Activated T-cell treated with anti-CD3 and anti-CD28 coated beads, Interleukin-2, amount 50 U/mL, for 24 hours (primary cell): ENCODE data around the gene SLC17A8.
"Not testable (repeated sequence)": the region's sequence is repeated elsewhere in the genome, so short reads cannot be mapped to it uniquely, and the experiment has no call there.

Experiments
- DNase-seq: peaks from one replicate; pipeline ENCODE4 v3.0.0-alpha.2; 2020
- H3K27ac Mint-ChIP-seq: 2 replicates; pipeline ENCODE4 v1.8.0; 2020; ENCODE audit warnings: mild to moderate bottlenecking, mixed read lengths
- H3K27me3 Mint-ChIP-seq: 2 replicates; pipeline ENCODE4 v1.8.0; 2020; ENCODE audit warnings: mixed read lengths
- H3K36me3 Mint-ChIP-seq: 2 replicates; pipeline ENCODE4 v1.8.0; 2020; ENCODE audit warnings: low read depth, mixed read lengths
- H3K4me1 Mint-ChIP-seq: 2 replicates; pipeline ENCODE4 v1.8.0; 2020; ENCODE audit warnings: low read depth, mixed read lengths
- H3K4me3 Mint-ChIP-seq: 2 replicates; pipeline ENCODE4 v1.8.0; 2020; ENCODE audit warnings: mild to moderate bottlenecking, moderate library complexity, mixed read lengths
- H3K9me3 Mint-ChIP-seq: 2 replicates; pipeline ENCODE4 v1.8.0; 2020; ENCODE audit warnings: mixed read lengths

Gene SLC17A8

DNA sequence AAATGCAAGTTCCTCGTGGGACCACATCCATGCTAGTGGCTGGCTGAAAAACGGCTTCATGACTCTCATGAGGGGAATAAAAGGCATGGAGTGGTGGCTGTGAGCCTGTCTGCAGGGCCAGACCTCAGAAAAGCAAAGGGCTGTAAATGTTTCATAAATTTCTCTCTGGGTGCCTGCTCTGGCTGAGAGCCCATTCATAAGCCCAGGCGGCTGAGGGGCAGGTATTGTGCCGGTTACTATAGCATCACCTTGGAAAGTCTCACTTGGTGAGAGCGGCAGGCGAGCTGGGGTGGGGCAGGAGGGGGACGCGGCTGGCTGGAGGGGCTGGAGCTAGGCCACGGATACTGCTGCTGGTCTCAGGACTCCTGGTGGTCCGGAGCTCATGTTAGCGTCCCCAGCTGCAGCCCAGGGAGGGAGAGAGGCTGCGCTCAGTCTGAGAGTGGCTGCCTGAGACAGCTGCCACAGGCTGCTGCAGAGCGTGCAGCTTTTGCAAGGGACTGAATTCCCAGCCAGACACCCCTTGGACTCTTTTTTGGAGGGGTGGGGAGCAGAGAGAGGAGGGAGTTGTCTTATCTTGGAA is at the start of gene SLC17A8:
Gene SLC17A8 (plus strand): TSS at position 431 of the 580 bp plus-strand sequence. CDS start 318 bp downstream, outside the sequence.
- Mint-ChIP-seq H3K27ac (no peak within 1 kb of the TSS), H3K9me3 (no peaks in the 10 kb centered on the region), H3K36me3 (no peaks in the 10 kb centered on the region), H3K27me3 (peaks cover 41% of the 10 kb centered on the region), H3K4me3 (no peak within 1 kb of the TSS), H3K4me1 (no peaks in the 10 kb centered on the region)
- DNase-seq, result no peak

DNA sequence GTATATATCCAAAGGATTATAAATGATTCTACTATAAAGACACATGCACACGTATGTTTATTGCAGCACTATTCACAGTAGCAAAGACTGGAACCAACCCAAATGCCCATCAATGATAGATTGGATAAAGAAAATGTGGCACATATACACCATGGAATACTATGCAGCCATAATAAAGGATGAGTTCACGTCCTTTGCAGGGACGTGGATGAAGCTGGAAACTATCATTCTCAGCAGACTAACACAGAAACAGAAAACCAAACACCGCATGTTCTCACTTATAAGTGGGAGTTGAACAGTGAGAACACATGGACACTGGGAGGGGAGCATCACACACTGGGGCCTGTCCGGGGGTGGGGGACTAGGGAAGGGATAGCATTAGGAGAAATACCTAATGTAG is 48.7 kb upstream of the SLC17A8 start:
- peaks cover 73% of the 10 kb centered on the region for H3K36me3 Mint-ChIP-seq
- H3K4me1 Mint-ChIP-seq, DNase-seq, H3K27ac Mint-ChIP-seq, H3K27me3 Mint-ChIP-seq, H3K4me3 Mint-ChIP-seq: not testable (repeated sequence)
- H3K9me3 Mint-ChIP-seq, result peaks cover 12% of the 10 kb centered on the region

DNA sequence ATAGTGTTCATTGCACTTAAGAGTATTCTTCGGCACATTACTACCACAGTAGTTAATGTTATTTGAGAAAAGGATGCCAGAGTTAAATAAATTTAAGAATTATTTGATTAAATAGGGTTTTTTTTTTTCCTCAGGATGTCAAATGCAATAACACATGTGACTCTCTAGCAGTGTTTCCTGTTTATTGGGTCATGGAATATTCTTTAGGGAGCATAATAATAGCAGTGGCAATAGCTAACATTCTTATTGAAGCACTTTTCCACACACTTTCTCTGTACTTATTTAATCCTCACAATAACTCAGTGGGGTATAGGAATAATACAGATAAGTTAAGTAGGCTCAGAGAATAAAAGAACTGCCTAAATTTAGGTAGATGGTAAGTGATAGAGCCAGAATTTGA is 45.6 kb upstream of the SLC17A8 start:
- Mint-ChIP-seq H3K4me1 (no peaks in the 10 kb centered on the region), H3K27ac (no peak overlapping the region), H3K4me3 (no peak overlapping the region), H3K36me3 (peaks cover 69% of the 10 kb centered on the region), H3K9me3 (no peaks in the 10 kb centered on the region), H3K27me3 (no peaks in the 10 kb centered on the region)
- no peak for DNase-seq

DNA sequence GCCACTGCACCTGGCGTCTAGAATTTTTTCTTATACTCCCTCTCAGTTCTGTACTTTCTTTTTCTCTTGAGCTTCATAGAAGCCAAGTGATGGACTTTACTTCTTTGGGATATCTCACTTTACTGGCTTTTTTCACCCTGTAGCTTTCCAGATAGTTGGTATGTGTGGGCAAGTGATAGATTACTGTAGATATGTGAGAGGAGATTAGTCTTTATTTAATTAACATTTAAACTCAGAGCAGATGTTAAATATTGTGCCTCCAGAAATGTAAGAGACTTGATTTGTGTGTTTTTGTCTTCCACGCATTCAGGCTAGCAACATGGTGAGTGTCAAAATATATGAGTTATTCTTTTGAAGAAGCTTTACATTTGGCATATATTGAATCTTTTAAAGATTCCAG is 39.5 kb upstream of the SLC17A8 start:
- no peak for DNase-seq
- Mint-ChIP-seq H3K9me3 (no peaks in the 10 kb centered on the region), H3K4me1 (no peaks in the 10 kb centered on the region), H3K27me3 (no peaks in the 10 kb centered on the region), H3K27ac (no peak overlapping the region), H3K4me3 (no peak overlapping the region), H3K36me3 (peaks cover 68% of the 10 kb centered on the region)

DNA sequence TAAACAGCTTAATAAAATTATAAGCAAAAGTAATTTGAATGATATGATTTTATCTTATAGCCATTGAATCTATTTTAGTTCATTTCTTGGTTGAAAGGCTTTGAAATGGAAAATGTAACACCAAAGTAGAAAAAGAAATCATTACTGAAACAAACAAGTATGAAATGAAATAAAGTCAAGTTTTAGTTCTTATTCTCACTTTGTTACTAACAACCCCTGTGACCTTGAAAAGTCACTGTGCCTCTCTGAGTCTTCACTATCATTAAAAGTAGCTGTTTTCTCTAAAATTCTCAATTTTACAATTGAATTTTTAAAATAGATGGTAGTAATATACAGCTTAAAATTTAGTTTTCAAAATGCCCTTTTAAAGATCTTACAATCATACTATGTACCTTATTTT is 32.4 kb upstream of the SLC17A8 start:
- H3K4me3 Mint-ChIP-seq, result no peak overlapping the region
- H3K27me3 Mint-ChIP-seq, result no peaks in the 10 kb centered on the region
- no peak overlapping the region for H3K27ac Mint-ChIP-seq
- peaks cover 76% of the 10 kb centered on the region for H3K36me3 Mint-ChIP-seq
- peaks cover 3% of the 10 kb centered on the region for H3K4me1 Mint-ChIP-seq
- H3K9me3 Mint-ChIP-seq, result no peaks in the 10 kb centered on the region
- DNase-seq, result no peak

DNA sequence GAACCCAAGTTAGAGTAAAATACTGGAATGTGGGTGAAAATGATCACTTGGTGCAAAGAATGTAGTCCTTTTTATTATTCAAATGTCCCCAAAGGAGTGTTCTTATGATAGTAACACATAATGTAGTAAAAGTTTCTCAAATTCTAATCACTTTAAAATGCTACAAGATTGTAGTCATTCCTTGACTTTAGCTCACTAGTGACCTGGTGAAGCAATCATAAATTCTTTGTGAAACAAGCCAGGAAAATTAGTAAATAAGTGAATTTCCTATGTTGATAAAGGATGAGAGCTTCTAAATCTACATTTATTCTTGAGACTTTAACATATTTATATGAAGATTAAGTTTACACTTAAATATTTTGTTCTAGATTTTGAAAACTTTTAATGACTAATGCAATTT is 30.7 kb upstream of the SLC17A8 start:
- Mint-ChIP-seq H3K36me3 (peaks cover 79% of the 10 kb centered on the region), H3K27ac (no peak overlapping the region), H3K9me3 (no peaks in the 10 kb centered on the region), H3K4me3 (no peak overlapping the region), H3K4me1 (peaks cover 8% of the 10 kb centered on the region), H3K27me3 (no peaks in the 10 kb centered on the region)
- DNase-seq, result no peak

DNA sequence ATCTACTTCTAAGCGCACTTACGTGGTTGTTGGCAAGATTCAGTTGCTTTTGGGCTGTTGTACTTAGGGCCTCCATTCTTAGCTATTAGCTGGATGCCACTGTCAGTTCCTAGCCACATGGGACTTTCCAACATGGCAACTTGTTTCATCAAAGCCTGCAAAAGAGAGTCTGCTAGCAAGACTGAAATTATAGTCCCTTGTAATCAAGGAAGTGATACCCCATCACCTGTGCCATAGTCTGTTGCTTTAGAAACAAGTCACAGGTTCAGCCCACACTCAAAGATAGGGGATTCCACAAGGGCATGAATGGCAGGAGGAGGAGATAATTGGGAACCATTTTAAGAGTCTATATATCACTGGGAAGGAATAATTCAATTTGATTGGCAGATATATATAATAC is 27.1 kb upstream of the SLC17A8 start:
- Mint-ChIP-seq H3K27me3 (no peaks in the 10 kb centered on the region), H3K36me3 (peaks cover 89% of the 10 kb centered on the region), H3K27ac (peak overlapping the region; percentile 51), H3K4me3 (no peak overlapping the region), H3K9me3 (no peaks in the 10 kb centered on the region), H3K4me1 (peaks cover 7% of the 10 kb centered on the region)
- DNase-seq, result no peak

DNA sequence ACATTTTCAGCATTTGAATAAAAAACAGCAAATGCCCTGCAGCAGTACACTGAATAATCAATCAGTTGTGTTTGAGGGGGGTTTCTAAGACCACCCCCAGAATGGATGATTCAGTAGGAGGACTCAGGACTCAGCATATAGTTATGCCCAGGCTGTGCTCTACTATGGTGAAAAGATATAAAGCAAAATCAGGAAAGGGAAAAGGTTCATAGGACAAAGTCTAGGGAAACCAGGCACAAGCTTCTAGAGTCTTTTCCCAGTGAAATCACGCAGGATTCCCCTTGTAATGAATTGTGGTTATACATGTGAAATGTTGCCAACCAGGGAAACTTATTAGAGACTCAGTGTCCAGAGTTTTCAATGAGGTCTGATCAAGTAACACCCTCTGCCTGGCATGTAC is 25.0 kb upstream of the SLC17A8 start:
- H3K36me3 Mint-ChIP-seq, result peaks cover 91% of the 10 kb centered on the region
- no peak for DNase-seq
- peaks cover 7% of the 10 kb centered on the region for H3K4me1 Mint-ChIP-seq
- no peak overlapping the region for H3K4me3 Mint-ChIP-seq
- H3K27me3 Mint-ChIP-seq, result no peaks in the 10 kb centered on the region
- H3K27ac Mint-ChIP-seq, result no peak overlapping the region
- H3K9me3 Mint-ChIP-seq, result no peaks in the 10 kb centered on the region

DNA sequence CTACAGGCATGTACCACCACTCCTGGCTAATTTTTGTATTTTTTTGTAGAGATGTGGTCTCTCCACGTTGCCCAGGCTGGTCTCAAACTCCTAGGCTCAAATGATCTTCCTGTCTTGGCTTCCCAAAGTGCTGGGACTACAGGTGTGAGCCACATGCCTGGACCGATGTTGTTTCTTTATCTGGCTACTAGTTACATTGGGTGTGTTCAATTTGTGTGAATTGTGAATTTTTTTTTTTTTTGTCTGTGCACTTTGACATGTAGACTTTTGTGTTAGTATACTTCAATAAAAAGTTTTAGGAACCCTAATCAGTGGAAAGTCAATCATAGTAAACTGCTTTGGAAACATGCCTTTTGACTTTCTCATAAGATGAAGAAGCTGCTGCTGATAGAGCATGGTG is 24.0 kb upstream of the SLC17A8 start:
- H3K27ac Mint-ChIP-seq, result peak overlapping the region; percentile 3
- DNase-seq, result no peak
- peaks cover 95% of the 10 kb centered on the region for H3K36me3 Mint-ChIP-seq
- H3K4me1 Mint-ChIP-seq, result peaks cover 7% of the 10 kb centered on the region
- no peaks in the 10 kb centered on the region for H3K27me3 Mint-ChIP-seq
- no peak overlapping the region for H3K4me3 Mint-ChIP-seq
- no peaks in the 10 kb centered on the region for H3K9me3 Mint-ChIP-seq

DNA sequence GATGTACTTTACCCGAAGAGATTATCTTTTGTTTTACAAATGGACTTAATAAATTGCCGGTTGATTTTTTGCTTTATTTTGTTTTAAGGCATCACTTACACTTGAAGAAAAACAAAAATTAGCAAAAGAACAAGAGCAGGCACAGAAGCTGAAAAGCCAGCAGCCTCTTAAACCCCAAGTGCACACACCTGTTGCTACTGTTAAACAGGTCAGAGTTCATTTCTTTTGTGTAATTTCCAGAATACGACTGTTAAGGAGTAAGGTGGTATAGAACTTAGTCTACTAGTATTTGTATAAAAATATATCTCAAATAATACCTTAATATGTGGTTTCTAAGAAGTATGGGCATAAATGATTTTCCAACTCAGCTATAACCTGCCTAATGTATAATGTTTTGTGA is 19.6 kb upstream of the SLC17A8 start:
- H3K27ac Mint-ChIP-seq, result no peak overlapping the region
- DNase-seq, result no peak
- H3K4me1 Mint-ChIP-seq, result no peaks in the 10 kb centered on the region
- H3K4me3 Mint-ChIP-seq, result no peak overlapping the region
- no peaks in the 10 kb centered on the region for H3K27me3 Mint-ChIP-seq
- no peaks in the 10 kb centered on the region for H3K9me3 Mint-ChIP-seq
- H3K36me3 Mint-ChIP-seq, result peaks cover 75% of the 10 kb centered on the region

DNA sequence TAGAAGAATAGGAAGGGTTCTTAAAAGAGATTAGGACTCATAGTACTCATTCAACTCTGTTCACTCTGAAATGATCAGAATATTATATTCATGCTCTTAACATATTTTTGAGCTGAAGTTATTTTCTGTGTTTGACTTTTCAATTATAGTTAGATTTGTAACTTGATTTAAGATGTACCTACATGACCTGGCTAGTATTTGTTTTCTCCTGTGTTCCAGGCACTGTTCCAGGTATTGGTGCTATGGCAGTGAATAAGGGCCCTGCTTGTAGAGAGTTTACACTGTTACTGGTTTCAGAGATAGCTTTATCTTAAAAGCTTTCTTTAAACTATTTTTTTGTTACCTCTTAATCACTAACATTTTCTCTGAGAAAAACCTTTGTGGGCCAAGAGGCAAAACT is 19.1 kb upstream of the SLC17A8 start:
- no peak for DNase-seq
- Mint-ChIP-seq H3K4me1 (no peaks in the 10 kb centered on the region), H3K9me3 (no peaks in the 10 kb centered on the region), H3K36me3 (peaks cover 77% of the 10 kb centered on the region), H3K27ac (no peak overlapping the region), H3K4me3 (no peak overlapping the region), H3K27me3 (no peaks in the 10 kb centered on the region)

DNA sequence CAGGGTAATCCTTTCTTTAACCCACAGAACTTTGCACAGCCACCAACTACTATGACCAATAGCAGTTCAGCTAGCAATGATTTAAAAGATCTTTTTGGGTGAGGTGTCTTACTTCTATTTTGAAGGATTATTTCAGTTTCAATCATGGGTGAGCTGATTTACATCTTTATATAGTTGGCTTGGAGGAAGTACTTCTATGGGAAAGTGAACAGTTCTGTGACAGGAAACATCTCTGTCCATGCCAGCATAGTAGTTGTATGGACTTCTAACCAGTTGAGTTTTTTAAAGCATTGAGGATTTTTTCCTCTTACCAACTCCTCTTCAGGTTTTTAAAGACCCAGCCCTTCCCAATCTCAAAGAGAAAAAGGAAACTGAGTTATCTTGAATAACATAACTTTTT is 17.8 kb upstream of the SLC17A8 start:
- Mint-ChIP-seq H3K4me3 (no peak overlapping the region), H3K27me3 (no peaks in the 10 kb centered on the region), H3K36me3 (peaks cover 64% of the 10 kb centered on the region), H3K4me1 (no peaks in the 10 kb centered on the region), H3K27ac (no peak overlapping the region), H3K9me3 (no peaks in the 10 kb centered on the region)
- no peak for DNase-seq

DNA sequence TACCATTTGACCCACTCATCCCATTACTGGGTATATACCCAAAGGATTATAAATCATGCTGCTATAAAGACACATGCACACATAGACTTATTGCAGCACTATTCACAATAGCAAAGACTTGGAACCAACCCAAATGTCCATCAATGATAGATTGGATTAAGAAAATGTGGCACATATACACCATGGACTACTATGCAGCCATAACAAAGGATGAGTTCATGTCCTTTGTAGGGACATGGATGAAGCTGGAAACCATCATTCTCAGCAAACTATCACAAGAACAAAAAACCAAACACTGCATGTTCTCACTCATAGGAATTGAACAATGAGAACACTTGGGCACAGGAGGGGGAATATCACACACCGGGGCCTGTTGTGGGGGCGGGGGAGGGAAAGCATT is 14.0 kb upstream of the SLC17A8 start:
- not testable (repeated sequence) for DNase-seq, H3K4me3 Mint-ChIP-seq, H3K4me1 Mint-ChIP-seq, H3K9me3 Mint-ChIP-seq, H3K27ac Mint-ChIP-seq, H3K27me3 Mint-ChIP-seq
- peaks cover 27% of the 10 kb centered on the region for H3K36me3 Mint-ChIP-seq

DNA sequence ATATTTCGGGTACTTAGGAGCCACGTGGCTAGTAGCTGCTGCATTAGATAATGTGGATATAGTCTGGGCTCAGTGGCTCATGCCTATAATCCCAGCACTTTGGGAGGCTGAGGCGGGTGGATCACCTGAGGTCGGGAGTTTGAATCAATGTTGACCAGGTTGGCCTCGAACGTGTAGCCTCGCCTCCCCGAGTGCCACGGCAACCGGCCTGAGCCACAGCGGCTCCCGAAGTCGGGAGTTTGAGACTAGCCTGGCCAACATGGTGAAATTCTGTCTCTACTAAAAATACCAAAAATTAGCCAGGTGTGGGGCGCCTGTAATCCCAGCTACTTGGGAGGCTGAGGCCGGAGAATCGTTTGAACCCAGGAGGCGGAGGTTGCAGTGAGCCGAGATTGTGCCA is 12.5 kb upstream of the SLC17A8 start:
- not testable (repeated sequence) for H3K27ac Mint-ChIP-seq, H3K4me1 Mint-ChIP-seq, DNase-seq, H3K27me3 Mint-ChIP-seq, H3K4me3 Mint-ChIP-seq, H3K9me3 Mint-ChIP-seq
- H3K36me3 Mint-ChIP-seq, result peaks cover 17% of the 10 kb centered on the region

DNA sequence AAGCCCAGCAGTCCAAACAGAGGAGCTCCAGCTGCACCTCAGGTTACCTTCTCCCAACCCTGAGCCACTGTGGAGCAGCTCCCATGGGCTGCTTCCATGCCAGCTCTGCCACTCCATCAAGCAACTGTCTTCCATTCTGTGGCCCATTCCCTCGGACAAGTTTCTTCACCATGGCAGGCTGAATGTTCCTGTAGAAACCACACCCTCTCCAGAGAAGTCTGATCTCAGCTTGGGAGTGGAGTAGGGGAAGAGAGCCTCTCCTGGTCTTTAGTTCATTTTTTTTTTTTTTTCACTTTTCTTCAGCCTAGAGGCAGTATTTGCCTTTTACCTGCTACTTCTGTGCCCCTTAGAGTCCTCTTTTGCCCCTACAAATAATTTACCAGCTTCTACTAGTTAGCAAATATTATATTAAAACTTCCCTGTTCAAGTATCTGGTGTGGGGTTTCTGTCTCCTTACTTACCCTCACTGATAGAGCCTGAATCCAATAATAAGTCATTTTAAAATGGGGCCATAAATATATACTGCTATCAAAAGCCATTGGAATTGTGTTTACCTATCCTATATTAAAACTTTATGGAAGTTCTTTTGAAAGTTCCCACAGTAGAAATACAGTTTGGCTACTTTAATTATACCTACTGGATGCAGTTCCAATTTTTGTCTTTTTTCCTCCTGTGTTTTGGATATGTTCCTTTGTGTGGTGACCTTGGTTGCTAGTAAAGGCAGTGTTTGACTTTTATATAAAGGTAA is 11.7 kb upstream of the SLC17A8 start:
- Mint-ChIP-seq H3K27me3 (no peaks in the 10 kb centered on the region), H3K36me3 (peaks cover 10% of the 10 kb centered on the region), H3K4me3 (no peak overlapping the region), H3K9me3 (no peaks in the 10 kb centered on the region), H3K27ac (no peak overlapping the region), H3K4me1 (no peaks in the 10 kb centered on the region)
- no peak for DNase-seq
